Panc1 (cell line): ENCODE results near the gene USP53.

ENCODE experiments used
- SIN3A ChIP-seq: IDR thresholded peaks from 2 replicates; pipeline ENCODE4 v1.6.1; 2012; ENCODE audit warnings: low read depth, mild to moderate bottlenecking, low read length, moderate library complexity, borderline replicate concordance; ENCODE audit not compliant: insufficient read depth
- TF ChIP-seq, protein P1 (sequence below): fragments of 450-650 bp; IDR thresholded peaks from 2 replicates; pipeline ENCODE4 v1.5.1; 2017; ENCODE audit warnings: mild to moderate bottlenecking
- TF ChIP-seq, protein P2 (sequence below), 2 experiments: IDR thresholded peaks; 2 replicates each; pipeline ENCODE4 v1.6.1; 2011 to 2012; ENCODE audit warnings: low read depth in 2 of 2, control low read depth in 1 of 2, low read length in 1 of 2, mild to moderate bottlenecking in 1 of 2, moderate library complexity in 1 of 2; ENCODE audit not compliant: insufficient read depth in 1 of 2

DNA sequence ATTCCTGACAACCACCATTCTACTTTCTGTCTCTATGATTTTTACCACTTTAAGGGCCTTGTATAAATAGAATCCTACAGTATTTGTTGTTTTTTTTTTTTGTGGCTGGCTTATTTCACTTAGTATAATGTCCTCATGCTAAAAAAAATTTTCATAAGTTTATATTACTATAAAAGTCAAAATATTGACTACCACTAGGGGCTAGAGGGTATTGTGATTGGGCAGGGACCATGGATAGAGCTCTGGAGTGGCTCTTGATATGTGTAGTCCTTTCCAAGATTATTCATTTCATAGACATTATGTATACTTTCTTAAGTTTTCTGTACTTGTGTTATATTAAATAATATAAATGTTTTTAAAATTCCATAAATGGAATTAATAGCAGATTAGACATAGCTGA is 42.3 kb upstream of the USP53 start:
- TF ChIP-seq SIN3A: no peak
- TF ChIP-seq, protein P1, sequence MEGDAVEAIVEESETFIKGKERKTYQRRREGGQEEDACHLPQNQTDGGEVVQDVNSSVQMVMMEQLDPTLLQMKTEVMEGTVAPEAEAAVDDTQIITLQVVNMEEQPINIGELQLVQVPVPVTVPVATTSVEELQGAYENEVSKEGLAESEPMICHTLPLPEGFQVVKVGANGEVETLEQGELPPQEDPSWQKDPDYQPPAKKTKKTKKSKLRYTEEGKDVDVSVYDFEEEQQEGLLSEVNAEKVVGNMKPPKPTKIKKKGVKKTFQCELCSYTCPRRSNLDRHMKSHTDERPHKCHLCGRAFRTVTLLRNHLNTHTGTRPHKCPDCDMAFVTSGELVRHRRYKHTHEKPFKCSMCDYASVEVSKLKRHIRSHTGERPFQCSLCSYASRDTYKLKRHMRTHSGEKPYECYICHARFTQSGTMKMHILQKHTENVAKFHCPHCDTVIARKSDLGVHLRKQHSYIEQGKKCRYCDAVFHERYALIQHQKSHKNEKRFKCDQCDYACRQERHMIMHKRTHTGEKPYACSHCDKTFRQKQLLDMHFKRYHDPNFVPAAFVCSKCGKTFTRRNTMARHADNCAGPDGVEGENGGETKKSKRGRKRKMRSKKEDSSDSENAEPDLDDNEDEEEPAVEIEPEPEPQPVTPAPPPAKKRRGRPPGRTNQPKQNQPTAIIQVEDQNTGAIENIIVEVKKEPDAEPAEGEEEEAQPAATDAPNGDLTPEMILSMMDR: no peak
- TF ChIP-seq, protein P2, sequence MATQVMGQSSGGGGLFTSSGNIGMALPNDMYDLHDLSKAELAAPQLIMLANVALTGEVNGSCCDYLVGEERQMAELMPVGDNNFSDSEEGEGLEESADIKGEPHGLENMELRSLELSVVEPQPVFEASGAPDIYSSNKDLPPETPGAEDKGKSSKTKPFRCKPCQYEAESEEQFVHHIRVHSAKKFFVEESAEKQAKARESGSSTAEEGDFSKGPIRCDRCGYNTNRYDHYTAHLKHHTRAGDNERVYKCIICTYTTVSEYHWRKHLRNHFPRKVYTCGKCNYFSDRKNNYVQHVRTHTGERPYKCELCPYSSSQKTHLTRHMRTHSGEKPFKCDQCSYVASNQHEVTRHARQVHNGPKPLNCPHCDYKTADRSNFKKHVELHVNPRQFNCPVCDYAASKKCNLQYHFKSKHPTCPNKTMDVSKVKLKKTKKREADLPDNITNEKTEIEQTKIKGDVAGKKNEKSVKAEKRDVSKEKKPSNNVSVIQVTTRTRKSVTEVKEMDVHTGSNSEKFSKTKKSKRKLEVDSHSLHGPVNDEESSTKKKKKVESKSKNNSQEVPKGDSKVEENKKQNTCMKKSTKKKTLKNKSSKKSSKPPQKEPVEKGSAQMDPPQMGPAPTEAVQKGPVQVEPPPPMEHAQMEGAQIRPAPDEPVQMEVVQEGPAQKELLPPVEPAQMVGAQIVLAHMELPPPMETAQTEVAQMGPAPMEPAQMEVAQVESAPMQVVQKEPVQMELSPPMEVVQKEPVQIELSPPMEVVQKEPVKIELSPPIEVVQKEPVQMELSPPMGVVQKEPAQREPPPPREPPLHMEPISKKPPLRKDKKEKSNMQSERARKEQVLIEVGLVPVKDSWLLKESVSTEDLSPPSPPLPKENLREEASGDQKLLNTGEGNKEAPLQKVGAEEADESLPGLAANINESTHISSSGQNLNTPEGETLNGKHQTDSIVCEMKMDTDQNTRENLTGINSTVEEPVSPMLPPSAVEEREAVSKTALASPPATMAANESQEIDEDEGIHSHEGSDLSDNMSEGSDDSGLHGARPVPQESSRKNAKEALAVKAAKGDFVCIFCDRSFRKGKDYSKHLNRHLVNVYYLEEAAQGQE (IDR thresholded peaks at IDR 0.05; ENCODE audit: insufficient read depth in 1 of 2, low read depth in 2 of 2, low read length in 1 of 2): no peak
